ENCODE results near the gene MAPK10.

MAPK10 gene

DNA sequence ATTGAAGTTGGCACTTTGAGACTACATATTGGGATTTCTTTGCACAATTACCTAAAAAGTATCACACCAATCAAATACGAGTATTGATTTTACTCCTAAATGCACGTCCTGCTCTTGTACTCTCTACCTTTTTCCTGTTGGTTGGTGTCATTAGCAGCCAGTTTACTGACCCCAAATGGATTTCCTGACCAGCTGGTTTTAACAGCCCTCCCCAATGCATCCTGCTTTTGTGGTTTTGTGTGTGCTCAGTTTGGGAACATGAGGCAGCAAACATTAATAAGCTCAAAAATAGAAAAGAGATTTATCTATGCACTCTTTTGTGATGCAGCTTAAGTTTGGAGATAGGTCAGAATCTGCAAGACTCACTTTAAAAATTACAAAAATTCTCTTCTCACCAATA is 230.3 kb downstream of the MAPK10 start:
- Histone ChIP-seq H3K4me3 (ENCODE audit: low read length) (no peak overlapping the region), H2AFZ (ENCODE audit: low read depth, low read length) (no peak overlapping the region), H4K20me1 (ENCODE audit: insufficient read depth, low read length) (no peaks in the 10 kb centered on the region), H3K9ac (ENCODE audit: low read length) (no peak overlapping the region), H3K4me1 (ENCODE audit: low read length) (no peaks in the 10 kb centered on the region), H3K79me2 (ENCODE audit: low read length) (no peaks in the 10 kb centered on the region), H3K9me3 (ENCODE audit: insufficient read depth, low read length) (no peaks in the 10 kb centered on the region), H3K27me3 (ENCODE audit: low read depth, low read length) (no peaks in the 10 kb centered on the region), H3K36me3 (replicated peaks; ENCODE audit: low read depth, low read length) (no peaks in the 10 kb centered on the region), H3K4me2 (ENCODE audit: low read length) (no peak overlapping the region), H3K27ac (ENCODE audit: low read length) (no peak overlapping the region)
- TF ChIP-seq, protein P1, sequence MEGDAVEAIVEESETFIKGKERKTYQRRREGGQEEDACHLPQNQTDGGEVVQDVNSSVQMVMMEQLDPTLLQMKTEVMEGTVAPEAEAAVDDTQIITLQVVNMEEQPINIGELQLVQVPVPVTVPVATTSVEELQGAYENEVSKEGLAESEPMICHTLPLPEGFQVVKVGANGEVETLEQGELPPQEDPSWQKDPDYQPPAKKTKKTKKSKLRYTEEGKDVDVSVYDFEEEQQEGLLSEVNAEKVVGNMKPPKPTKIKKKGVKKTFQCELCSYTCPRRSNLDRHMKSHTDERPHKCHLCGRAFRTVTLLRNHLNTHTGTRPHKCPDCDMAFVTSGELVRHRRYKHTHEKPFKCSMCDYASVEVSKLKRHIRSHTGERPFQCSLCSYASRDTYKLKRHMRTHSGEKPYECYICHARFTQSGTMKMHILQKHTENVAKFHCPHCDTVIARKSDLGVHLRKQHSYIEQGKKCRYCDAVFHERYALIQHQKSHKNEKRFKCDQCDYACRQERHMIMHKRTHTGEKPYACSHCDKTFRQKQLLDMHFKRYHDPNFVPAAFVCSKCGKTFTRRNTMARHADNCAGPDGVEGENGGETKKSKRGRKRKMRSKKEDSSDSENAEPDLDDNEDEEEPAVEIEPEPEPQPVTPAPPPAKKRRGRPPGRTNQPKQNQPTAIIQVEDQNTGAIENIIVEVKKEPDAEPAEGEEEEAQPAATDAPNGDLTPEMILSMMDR (IDR thresholded peaks at IDR 0.05; ENCODE audit: low read depth, low read length), result no peak
- no peak for TF ChIP-seq EZH2phosphoT487 (IDR thresholded peaks at IDR 0.05; ENCODE audit: low read depth)

DNA sequence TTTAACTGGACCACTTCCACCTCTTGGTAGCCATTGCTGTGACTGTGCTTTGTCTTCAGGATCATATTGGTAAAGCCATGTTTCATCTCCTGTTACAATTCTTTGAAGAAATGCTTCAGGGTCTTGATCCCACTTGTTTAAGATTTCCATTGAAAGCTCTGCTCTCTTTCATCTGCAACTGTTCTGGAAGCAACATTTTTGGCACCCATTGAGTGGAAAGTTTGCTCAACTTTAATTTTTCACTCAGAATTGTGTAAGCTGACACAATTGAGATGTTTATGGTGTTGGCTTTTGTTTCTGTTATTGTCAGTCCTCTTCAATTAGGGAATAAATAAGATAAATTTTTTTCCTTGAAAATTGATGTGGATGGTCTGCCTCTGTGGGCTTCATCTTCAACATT is 237.4 kb downstream of the MAPK10 start:
- Histone ChIP-seq H3K4me3 (ENCODE audit: low read length) (no peak overlapping the region), H3K4me1 (ENCODE audit: low read length) (no peaks in the 10 kb centered on the region), H3K9ac (ENCODE audit: low read length) (no peak overlapping the region), H3K27me3 (ENCODE audit: low read depth, low read length) (no peaks in the 10 kb centered on the region), H4K20me1 (ENCODE audit: insufficient read depth, low read length) (no peaks in the 10 kb centered on the region), H3K9me3 (ENCODE audit: insufficient read depth, low read length) (no peaks in the 10 kb centered on the region), H3K27ac (ENCODE audit: low read length) (no peak overlapping the region), H2AFZ (ENCODE audit: low read depth, low read length) (no peak overlapping the region), H3K36me3 (replicated peaks; ENCODE audit: low read depth, low read length) (no peaks in the 10 kb centered on the region), H3K79me2 (ENCODE audit: low read length) (no peaks in the 10 kb centered on the region), H3K4me2 (ENCODE audit: low read length) (no peak overlapping the region)
- no peak for TF ChIP-seq EZH2phosphoT487 (IDR thresholded peaks at IDR 0.05; ENCODE audit: low read depth)
- TF ChIP-seq, protein P1 (IDR thresholded peaks at IDR 0.05; ENCODE audit: low read depth, low read length), result no peak

DNA sequence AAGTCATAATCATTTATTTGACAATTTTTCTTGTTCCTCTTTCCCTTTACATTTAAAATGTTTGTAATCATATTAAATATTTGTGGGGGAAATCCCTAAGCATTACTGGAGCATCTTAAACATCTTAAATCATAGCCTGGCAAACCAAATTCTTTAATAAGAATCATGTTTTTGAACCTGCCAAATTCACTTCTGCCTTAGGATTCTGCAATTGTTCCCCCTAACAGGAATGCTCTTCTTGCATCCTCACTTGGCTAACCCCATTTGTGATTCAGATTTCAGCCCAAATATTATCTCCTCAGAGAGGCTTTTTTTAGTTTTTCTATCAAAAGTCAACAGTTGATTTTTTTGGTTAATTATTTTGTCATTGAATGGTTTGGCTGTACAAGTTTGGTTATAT is 241.1 kb downstream of the MAPK10 start:
- H2AFZ ChIP-seq (ENCODE audit: low read depth, low read length), result no peak overlapping the region
- no peaks in the 10 kb centered on the region for H3K4me1 ChIP-seq (ENCODE audit: low read length)
- no peak for TF ChIP-seq EZH2phosphoT487 (IDR thresholded peaks at IDR 0.05; ENCODE audit: low read depth)
- H3K36me3 ChIP-seq (replicated peaks; ENCODE audit: low read depth, low read length), result no peaks in the 10 kb centered on the region
- H4K20me1 ChIP-seq (ENCODE audit: insufficient read depth, low read length), result no peaks in the 10 kb centered on the region
- H3K27me3 ChIP-seq (ENCODE audit: low read depth, low read length), result no peaks in the 10 kb centered on the region
- no peak overlapping the region for H3K4me3 ChIP-seq (ENCODE audit: low read length)
- H3K4me2 ChIP-seq (ENCODE audit: low read length), result no peak overlapping the region
- H3K79me2 ChIP-seq (ENCODE audit: low read length), result no peaks in the 10 kb centered on the region
- no peaks in the 10 kb centered on the region for H3K9me3 ChIP-seq (ENCODE audit: insufficient read depth, low read length)
- no peak overlapping the region for H3K27ac ChIP-seq (ENCODE audit: low read length)
- no peak overlapping the region for H3K9ac ChIP-seq (ENCODE audit: low read length)

DNA sequence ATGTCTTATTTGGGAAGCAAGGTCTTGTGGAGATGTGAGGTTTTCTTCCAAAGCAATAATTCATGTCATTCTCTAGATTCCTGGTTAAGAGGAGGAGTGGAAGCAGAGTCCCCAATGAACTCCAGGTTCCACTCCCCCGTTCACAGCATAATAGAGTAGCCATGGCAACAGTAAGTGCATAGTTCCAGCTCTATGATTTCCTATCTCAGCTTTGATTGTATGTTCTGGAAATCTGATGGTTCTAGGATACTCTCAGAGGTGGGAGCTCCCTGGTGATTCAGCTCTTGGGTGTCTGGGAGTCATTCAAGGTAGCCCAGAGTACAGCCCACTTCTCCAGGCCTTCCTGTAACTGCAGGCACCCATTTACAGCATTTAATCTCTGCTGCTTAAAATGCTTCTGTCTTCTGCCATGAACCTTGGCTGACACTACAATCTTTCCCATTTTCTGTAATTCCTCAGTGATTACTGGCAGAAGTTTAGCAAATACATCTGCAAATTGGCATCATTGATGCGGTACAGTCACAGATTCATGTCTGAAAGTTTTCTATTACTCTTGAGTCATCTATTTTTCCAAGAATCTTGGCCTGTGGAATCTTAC is 242.0 kb downstream of the MAPK10 start:
- no peak overlapping the region for H2AFZ ChIP-seq (ENCODE audit: low read depth, low read length)
- no peaks in the 10 kb centered on the region for H3K4me1 ChIP-seq (ENCODE audit: low read length)
- no peaks in the 10 kb centered on the region for H3K79me2 ChIP-seq (ENCODE audit: low read length)
- H3K9ac ChIP-seq (ENCODE audit: low read length), result no peak overlapping the region
- H3K27ac ChIP-seq (ENCODE audit: low read length), result no peak overlapping the region
- H4K20me1 ChIP-seq (ENCODE audit: insufficient read depth, low read length), result no peaks in the 10 kb centered on the region
- TF ChIP-seq, protein P1 (IDR thresholded peaks at IDR 0.05; ENCODE audit: low read depth, low read length), result no peak
- TF ChIP-seq EZH2phosphoT487 (IDR thresholded peaks at IDR 0.05; ENCODE audit: low read depth), result no peak
- H3K4me2 ChIP-seq (ENCODE audit: low read length), result no peak overlapping the region
- H3K27me3 ChIP-seq (ENCODE audit: low read depth, low read length), result no peaks in the 10 kb centered on the region
- H3K36me3 ChIP-seq (replicated peaks; ENCODE audit: low read depth, low read length), result no peaks in the 10 kb centered on the region
- no peaks in the 10 kb centered on the region for H3K9me3 ChIP-seq (ENCODE audit: insufficient read depth, low read length)
- H3K4me3 ChIP-seq (ENCODE audit: low read length), result no peak overlapping the region
